Measurements from ENCODE around the gene RASA3. TPM values are rescaled to one million over a fixed set of nuclear protein-coding genes. Genes with fewer than 3 reads are reported as not detected.
A peak's percentile ranks its signal among the peaks of the same experiment; 100 is the strongest.

RASA3 gene
- total and polyA plus RNA-seq, 9 of the 15 experiments (the other 6 are each of a cell fraction or from before 2014, with no cell fraction given) = 0.72 to 25.3 (median 14.4) TPM

DNA sequence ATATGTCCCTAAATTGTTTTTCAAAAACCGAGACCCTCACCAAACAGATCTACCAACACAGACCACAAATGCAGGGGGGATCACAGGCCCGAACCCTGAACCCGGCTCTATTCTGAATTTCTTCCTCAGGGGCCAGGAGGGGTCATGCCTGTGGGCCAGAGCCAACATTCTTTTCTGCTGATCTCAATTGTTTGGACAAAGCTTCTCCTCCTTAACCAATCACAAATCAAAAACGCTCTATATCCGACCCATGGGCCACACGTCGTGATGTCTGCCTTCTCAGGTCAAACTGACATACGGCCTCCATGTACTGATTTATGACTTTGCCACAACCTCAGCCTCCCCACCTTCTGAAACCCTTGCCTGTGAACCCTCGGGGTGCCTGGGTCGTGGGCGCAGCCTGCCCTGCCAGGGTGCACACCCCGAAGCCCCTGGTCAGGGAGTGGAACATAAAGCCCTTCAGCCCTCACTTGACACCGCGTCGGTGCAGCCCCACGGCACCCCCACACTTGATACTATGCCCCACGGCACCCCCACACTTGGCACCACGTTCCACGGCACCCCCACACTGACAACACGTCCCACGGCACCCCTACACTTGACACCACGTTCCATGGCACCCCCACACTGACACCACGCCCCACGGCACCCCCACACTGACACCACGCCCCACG, 100.2 kb downstream of the RASA3 start:
- in situ Hi-C loops (cut with MboI) (no loop called here), intact Hi-C loops (cut with micrococcal nuclease) (no loop called here)
- WGBS (ENCODE audit: insufficient coverage, low coverage, missing lambda C conversion rate) = 81% methylated on average over 5 of the region's 26 CpGs
- no peaks in the 10 kb centered on the region for H3K4me1 ChIP-seq (replicated peaks in 1 of 2; ENCODE audit: control insufficient read depth in 2 of 2, insufficient read depth in 2 of 2, low read length in 2 of 2)
- TF ChIP-seq NR1H2 (CRISPR knock-in tag; IDR thresholded peaks at IDR 0.05) (no peak), POLR2G (IDR thresholded peaks at IDR 0.05; ENCODE audit: low read depth, low read length) (peak; percentile 32; the same call in 1 of the 2 replicates)
- FAIRE-seq (no peak), DNase-seq (ENCODE audit: extremely low read depth in 1 of 4, low spot score in 3 of 4) (no peak), ATAC-seq (no peak)
- H4K20me1 ChIP-seq (replicated peaks; ENCODE audit: control insufficient read depth, insufficient read depth, low read length) = no peaks in the 10 kb centered on the region
- no peak overlapping the region for H3K4me3 ChIP-seq
- no peak overlapping the region for H3K27ac ChIP-seq (ENCODE audit: extremely low read depth, low read depth, low read length)
- POLR2A ChIA-PET = interaction anchor here (1.1 kb wide), 1 partner anchor 10 kb away, joined by 4 read pairs; no protein-coding TSS in a partner anchor
- peaks cover 12% of the 10 kb centered on the region; the same call in 2 of the 3 replicates for H3K36me3 ChIP-seq (ENCODE audit: control insufficient read depth, insufficient read depth, low read length)
- no peak overlapping the region for H3K9ac ChIP-seq (ENCODE audit: insufficient read depth in 1 of 2, low read depth in 2 of 2, low read length in 2 of 2)
- no peaks in the 10 kb centered on the region for H3K9me1 ChIP-seq (ENCODE audit: control insufficient read depth, insufficient read depth, low read length)
- no TSS peak for BruUV-seq (replicated peaks)
- no peaks in the 10 kb centered on the region for H3K27me3 ChIP-seq (ENCODE audit: control insufficient read depth in 2 of 2, insufficient read depth in 2 of 2, low read length in 2 of 2)
- no peak overlapping the region for H3K4me2 ChIP-seq (ENCODE audit: insufficient read depth, low read length)
- H3K9me3 ChIP-seq (replicated peaks; ENCODE audit: control insufficient read depth, insufficient read depth, low read depth, low read length) = 0 out of 2 replicates have a peak, but pooled peaks cover 3% of the 10 kb centered on the region
- no peaks in the 10 kb centered on the region for H3K79me2 ChIP-seq (ENCODE audit: control insufficient read depth, insufficient read depth, low read length)
- CTCF ChIA-PET (ENCODE audit: low intra/inter-chr PET ratio) = no interaction called here
- no peak overlapping the region for H2AFZ ChIP-seq (ENCODE audit: low read depth, low read length)

DNA sequence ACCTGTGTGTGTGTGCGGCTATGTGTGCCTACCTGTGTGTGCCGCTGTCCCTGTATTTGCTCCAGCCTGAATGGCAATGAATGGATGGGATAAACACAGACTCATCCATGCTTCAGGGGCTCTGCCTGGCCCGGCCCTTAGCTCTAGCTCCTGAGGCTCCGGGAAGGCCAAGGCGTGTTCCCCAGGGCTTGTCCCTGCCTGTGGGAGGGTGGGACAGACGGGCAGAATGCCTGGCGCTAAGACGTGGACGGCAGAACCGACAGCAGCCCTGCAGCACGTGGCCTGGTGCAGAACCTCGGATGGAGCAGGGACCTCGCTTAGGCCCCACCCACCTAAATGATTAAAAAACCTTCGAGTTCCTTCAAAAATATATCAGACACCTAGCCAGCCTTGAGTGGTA, 100.8 kb downstream of the RASA3 start:
- 100% methylated on average over 2 of the region's 14 CpGs for WGBS (ENCODE audit: insufficient coverage, low coverage, missing lambda C conversion rate)
- Histone ChIP-seq H4K20me1 (replicated peaks; ENCODE audit: control insufficient read depth, insufficient read depth, low read length) (no peaks in the 10 kb centered on the region), H2AFZ (ENCODE audit: low read depth, low read length) (no peak overlapping the region), H3K79me2 (ENCODE audit: control insufficient read depth, insufficient read depth, low read length) (no peaks in the 10 kb centered on the region), H3K9me1 (ENCODE audit: control insufficient read depth, insufficient read depth, low read length) (no peaks in the 10 kb centered on the region), H3K27ac (ENCODE audit: extremely low read depth, low read depth, low read length) (no peak overlapping the region), H3K4me2 (ENCODE audit: insufficient read depth, low read length) (no peak overlapping the region), H3K4me1 (replicated peaks in 1 of 2; ENCODE audit: control insufficient read depth in 2 of 2, insufficient read depth in 2 of 2, low read length in 2 of 2) (no peaks in the 10 kb centered on the region), H3K36me3 (ENCODE audit: control insufficient read depth, insufficient read depth, low read length) (peaks cover 19% of the 10 kb centered on the region; the same call in 2 of the 3 replicates), H3K4me3 (no peak overlapping the region), H3K27me3 (ENCODE audit: control insufficient read depth in 2 of 2, insufficient read depth in 2 of 2, low read length in 2 of 2) (no peaks in the 10 kb centered on the region), H3K9ac (ENCODE audit: insufficient read depth in 1 of 2, low read depth in 2 of 2, low read length in 2 of 2) (no peak overlapping the region), H3K9me3 (replicated peaks; ENCODE audit: control insufficient read depth, insufficient read depth, low read depth, low read length) (0 out of 2 replicates have a peak, but pooled peaks cover 3% of the 10 kb centered on the region)
- in situ Hi-C loops (cut with MboI) (no loop called here), intact Hi-C loops (cut with micrococcal nuclease) (no loop called here)
- no TSS peak for BruUV-seq (replicated peaks)
- DNase-seq (ENCODE audit: extremely low read depth in 1 of 4, low spot score in 3 of 4) (no peak), FAIRE-seq (no peak), ATAC-seq (no peak)
- ChIA-PET POLR2A (interaction anchor here (1.1 kb wide), 1 partner anchor 9 kb away, joined by 4 read pairs; no protein-coding TSS in a partner anchor), CTCF (ENCODE audit: low intra/inter-chr PET ratio) (no interaction called here)
- TF ChIP-seq NFYB (IDR thresholded peaks at IDR 0.05; ENCODE audit: extremely low read depth, insufficient read length) (no peak), NUFIP1 (IDR thresholded peaks at IDR 0.05; ENCODE audit: partially characterized antibody) (no peak), SRSF7 (optimal IDR thresholded peaks at IDR 0.05; ENCODE audit: low read depth, low read length) (no peak), E2F3 (CRISPR knock-in tag; IDR thresholded peaks at IDR 0.05) (no peak), HNRNPUL1 (IDR thresholded peaks at IDR 0.05; ENCODE audit: low read length) (no peak), ZNF695 (CRISPR knock-in tag; IDR thresholded peaks at IDR 0.05) (no peak), ESRRA (IDR thresholded peaks at IDR 0.05; ENCODE audit: borderline replicate concordance, low read depth) (no peak), SMARCA4 (IDR thresholded peaks at IDR 0.05) (no peak), ZC3H11A (IDR thresholded peaks at IDR 0.05; ENCODE audit: low read depth, low read length) (no peak), ZBTB17 (CRISPR knock-in tag; IDR thresholded peaks at IDR 0.05) (no peak), DNMT1 (IDR thresholded peaks at IDR 0.05) (no peak), HMG20B (CRISPR knock-in tag; IDR thresholded peaks at IDR 0.05) (no peak)
- TF ChIP-seq, protein P1, sequence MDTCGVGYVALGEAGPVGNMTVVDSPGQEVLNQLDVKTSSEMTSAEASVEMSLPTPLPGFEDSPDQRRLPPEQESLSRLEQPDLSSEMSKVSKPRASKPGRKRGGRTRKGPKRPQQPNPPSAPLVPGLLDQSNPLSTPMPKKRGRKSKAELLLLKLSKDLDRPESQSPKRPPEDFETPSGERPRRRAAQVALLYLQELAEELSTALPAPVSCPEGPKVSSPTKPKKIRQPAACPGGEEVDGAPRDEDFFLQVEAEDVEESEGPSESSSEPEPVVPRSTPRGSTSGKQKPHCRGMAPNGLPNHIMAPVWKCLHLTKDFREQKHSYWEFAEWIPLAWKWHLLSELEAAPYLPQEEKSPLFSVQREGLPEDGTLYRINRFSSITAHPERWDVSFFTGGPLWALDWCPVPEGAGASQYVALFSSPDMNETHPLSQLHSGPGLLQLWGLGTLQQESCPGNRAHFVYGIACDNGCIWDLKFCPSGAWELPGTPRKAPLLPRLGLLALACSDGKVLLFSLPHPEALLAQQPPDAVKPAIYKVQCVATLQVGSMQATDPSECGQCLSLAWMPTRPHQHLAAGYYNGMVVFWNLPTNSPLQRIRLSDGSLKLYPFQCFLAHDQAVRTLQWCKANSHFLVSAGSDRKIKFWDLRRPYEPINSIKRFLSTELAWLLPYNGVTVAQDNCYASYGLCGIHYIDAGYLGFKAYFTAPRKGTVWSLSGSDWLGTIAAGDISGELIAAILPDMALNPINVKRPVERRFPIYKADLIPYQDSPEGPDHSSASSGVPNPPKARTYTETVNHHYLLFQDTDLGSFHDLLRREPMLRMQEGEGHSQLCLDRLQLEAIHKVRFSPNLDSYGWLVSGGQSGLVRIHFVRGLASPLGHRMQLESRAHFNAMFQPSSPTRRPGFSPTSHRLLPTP (IDR thresholded peaks at IDR 0.05; ENCODE audit: borderline replicate concordance, extremely low read depth, insufficient read length) = no peak

All from K562 (cell line).